ENCODE results near the gene CPXM2. TPM values are rescaled to one million over a fixed set of nuclear protein-coding genes. Genes with fewer than 3 reads are reported as not detected.

CPXM2 gene
- polyA plus RNA-seq, 3 donors, result not detected

- no peak for DNase-seq
- Mint-ChIP-seq H3K4me1 (no peaks in the 10 kb centered on the region), H3K27me3 (ENCODE audit: low read depth in 3 of 3) (peaks cover 4 to 7% (median 5%) of the 10 kb centered on the region in 3 donors), H3K36me3 (no peaks in the 10 kb centered on the region), H3K9me3 (peaks cover 0 to 17% (median 8%) of the 10 kb centered on the region in 7 donors), H3K4me3 (no peak overlapping the region), H3K27ac (no peak overlapping the region)
- WGBS (ENCODE audit: insufficient coverage), result 25% methylated on average over 1 of the region's 3 CpGs
- Histone ChIP-seq H3K4me3 (replicated peaks in 1 of 3; ENCODE audit: low read depth in 2 of 3, low read length in 3 of 3) (no peak overlapping the region), H3K27ac (ENCODE audit: low read depth in 1 of 2, low read length in 2 of 2) (no peak overlapping the region), H4K20me1 (ENCODE audit: insufficient read depth, low read length) (no peaks in the 10 kb centered on the region), H3K9me3 (replicated peaks in 1 of 2; ENCODE audit: control insufficient read depth in 1 of 2, insufficient read depth in 1 of 2, low read length in 2 of 2) (peaks cover 0 to 2% of the 10 kb centered on the region in 2 donors), H3K27me3 (ENCODE audit: control insufficient read depth in 2 of 2, insufficient read depth in 2 of 2, low read length in 2 of 2) (no peaks in the 10 kb centered on the region), H3K4me2 (replicated peaks; ENCODE audit: extremely low read depth, low read length, poor library complexity, severe bottlenecking) (no peak overlapping the region), H2AFZ (ENCODE audit: insufficient read depth, low read depth, low read length, poor library complexity, severe bottlenecking) (no peak overlapping the region), H3K4me1 (ENCODE audit: control insufficient read depth in 1 of 2, insufficient read depth in 2 of 2, low read length in 2 of 2) (no peaks in the 10 kb centered on the region), H3K79me2 (ENCODE audit: insufficient read depth, low read length) (no peaks in the 10 kb centered on the region), H3K36me3 (replicated peaks in 1 of 2; ENCODE audit: control insufficient read depth in 1 of 2, insufficient read depth in 2 of 2, low read length in 2 of 2) (no peaks in the 10 kb centered on the region), H3K9ac (ENCODE audit: insufficient read depth, low read length, poor library complexity, severe bottlenecking) (no peak overlapping the region)
- TF ChIP-seq, protein P1, sequence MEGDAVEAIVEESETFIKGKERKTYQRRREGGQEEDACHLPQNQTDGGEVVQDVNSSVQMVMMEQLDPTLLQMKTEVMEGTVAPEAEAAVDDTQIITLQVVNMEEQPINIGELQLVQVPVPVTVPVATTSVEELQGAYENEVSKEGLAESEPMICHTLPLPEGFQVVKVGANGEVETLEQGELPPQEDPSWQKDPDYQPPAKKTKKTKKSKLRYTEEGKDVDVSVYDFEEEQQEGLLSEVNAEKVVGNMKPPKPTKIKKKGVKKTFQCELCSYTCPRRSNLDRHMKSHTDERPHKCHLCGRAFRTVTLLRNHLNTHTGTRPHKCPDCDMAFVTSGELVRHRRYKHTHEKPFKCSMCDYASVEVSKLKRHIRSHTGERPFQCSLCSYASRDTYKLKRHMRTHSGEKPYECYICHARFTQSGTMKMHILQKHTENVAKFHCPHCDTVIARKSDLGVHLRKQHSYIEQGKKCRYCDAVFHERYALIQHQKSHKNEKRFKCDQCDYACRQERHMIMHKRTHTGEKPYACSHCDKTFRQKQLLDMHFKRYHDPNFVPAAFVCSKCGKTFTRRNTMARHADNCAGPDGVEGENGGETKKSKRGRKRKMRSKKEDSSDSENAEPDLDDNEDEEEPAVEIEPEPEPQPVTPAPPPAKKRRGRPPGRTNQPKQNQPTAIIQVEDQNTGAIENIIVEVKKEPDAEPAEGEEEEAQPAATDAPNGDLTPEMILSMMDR (IDR thresholded peaks at IDR 0.05), result no peak
- intact Hi-C loops (cut with micrococcal nuclease), result no loop called here
Measured at GRCh38 chr10:123726381-123726780, 165.2 kb downstream of the CPXM2 start.

- no peaks in the 10 kb centered on the region for H4K20me1 ChIP-seq (ENCODE audit: insufficient read depth, low read length)
- Mint-ChIP-seq H3K9me3 (peaks cover 0 to 9% (median 5%) of the 10 kb centered on the region in 7 donors), H3K27ac (no peak overlapping the region), H3K27me3 (ENCODE audit: low read depth in 3 of 3) (peaks cover 1 to 6% (median 5%) of the 10 kb centered on the region in 3 donors), H3K4me1 (no peaks in the 10 kb centered on the region), H3K4me3 (no peak overlapping the region), H3K36me3 (no peaks in the 10 kb centered on the region)
- no peak overlapping the region for H2AFZ ChIP-seq (ENCODE audit: insufficient read depth, low read depth, low read length, poor library complexity, severe bottlenecking)
- H3K27ac ChIP-seq (ENCODE audit: low read depth in 1 of 2, low read length in 2 of 2), result no peak overlapping the region
- TF ChIP-seq, protein P1 (IDR thresholded peaks at IDR 0.05), result no peak
- intact Hi-C loops (cut with micrococcal nuclease), result no loop called here
- no peaks in the 10 kb centered on the region for H3K79me2 ChIP-seq (ENCODE audit: insufficient read depth, low read length)
- no peaks in the 10 kb centered on the region for H3K4me1 ChIP-seq (ENCODE audit: control insufficient read depth in 1 of 2, insufficient read depth in 2 of 2, low read length in 2 of 2)
- no peaks in the 10 kb centered on the region for H3K27me3 ChIP-seq (ENCODE audit: control insufficient read depth in 2 of 2, insufficient read depth in 2 of 2, low read length in 2 of 2)
- no peak for DNase-seq
- no peaks in the 10 kb centered on the region for H3K9me3 ChIP-seq (replicated peaks in 1 of 2; ENCODE audit: control insufficient read depth in 1 of 2, insufficient read depth in 1 of 2, low read length in 2 of 2)
- H3K4me3 ChIP-seq (replicated peaks in 1 of 3; ENCODE audit: low read depth in 2 of 3, low read length in 3 of 3), result no peak overlapping the region
- WGBS (ENCODE audit: insufficient coverage), result 87% methylated on average over 12 of the region's 12 CpGs
- no peak overlapping the region for H3K9ac ChIP-seq (ENCODE audit: insufficient read depth, low read length, poor library complexity, severe bottlenecking)
- no peaks in the 10 kb centered on the region for H3K36me3 ChIP-seq (replicated peaks in 1 of 2; ENCODE audit: control insufficient read depth in 1 of 2, insufficient read depth in 2 of 2, low read length in 2 of 2)
- no peak overlapping the region for H3K4me2 ChIP-seq (replicated peaks; ENCODE audit: extremely low read depth, low read length, poor library complexity, severe bottlenecking)
Measured at GRCh38 chr10:123724747-123725146, 166.9 kb downstream of the CPXM2 start.
